Camera-type eye (tissue), 1 donor: ENCODE data around the gene ACTRT1. TPM values are rescaled to one million over a fixed set of nuclear protein-coding genes. Genes with fewer than 3 reads are reported as not detected.

Experiments
- total RNA-seq: library from RNA; depleted of rRNA; stranded (reverse); fragments of >200 nt; gene quantifications from one replicate; pipeline ENCODE4 v1.2.3, GENCODE V29; 2014

ACTRT1 gene
- total RNA-seq = not detected

GRCh38 chrX:128052303-128052702 lies at the start of gene ACTRT1:
Gene ACTRT1, minus strand, starts transcription at chrX:128052403. Its CDS starts 197 bp downstream, at chrX:128052206.

